NCI-H1930 (cell line): ENCODE results near the gene CPA2.

ENCODE experiments used
- DNase-seq, 2 experiments: peaks; one replicate each; lab custom pipeline; 2025; lab: John Stamatoyannopoulos, UW

The CPA2 gene

DNA sequence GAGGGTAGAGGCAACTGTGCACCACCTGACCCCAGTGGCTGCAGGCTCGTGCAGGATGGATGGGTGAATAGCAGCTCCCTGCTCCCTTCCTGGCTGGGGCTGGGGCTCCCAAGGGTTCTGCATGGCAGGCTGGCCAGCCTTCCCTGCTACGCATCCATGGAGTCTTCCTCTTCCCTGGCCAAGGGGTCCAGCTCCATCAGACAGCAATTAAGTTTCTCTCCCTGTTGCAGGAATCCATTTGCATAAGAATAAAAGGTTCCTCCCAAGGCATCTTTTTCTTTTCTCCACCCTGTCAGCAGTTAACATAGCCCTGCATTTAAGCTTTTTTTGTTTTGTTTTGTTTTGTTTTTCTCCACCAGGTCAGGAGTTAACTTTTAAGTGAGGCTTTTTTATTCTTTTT, 10.0 kb upstream of the CPA2 start:
- no peak for DNase-seq

DNA sequence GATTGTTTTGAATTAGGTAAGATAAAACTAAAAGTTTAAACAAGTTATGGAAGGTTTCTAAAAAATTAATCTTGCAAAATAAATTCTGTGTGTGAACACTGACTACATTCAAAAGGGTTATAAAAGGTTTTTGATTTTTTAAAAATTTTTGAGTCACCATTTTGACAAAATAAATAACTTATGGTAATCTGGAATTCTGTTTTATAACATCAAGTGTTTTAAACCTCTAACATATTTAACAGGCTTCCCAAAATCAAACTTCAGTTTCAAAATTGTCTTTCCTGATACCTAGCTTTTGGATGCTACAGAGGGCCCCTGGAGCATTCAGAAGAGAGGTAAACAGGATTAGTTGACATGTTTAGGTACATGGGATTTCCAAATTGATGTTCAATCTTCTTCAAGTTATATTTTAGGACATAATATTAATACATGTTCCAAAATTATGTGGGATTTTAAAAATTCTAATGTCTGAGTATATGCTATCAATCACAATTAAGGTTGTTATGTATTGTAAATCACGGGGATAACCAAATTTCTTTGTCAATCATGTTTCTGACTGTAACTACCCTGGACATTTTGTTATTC, 8.1 kb upstream of the CPA2 start:
- no peak for DNase-seq

DNA sequence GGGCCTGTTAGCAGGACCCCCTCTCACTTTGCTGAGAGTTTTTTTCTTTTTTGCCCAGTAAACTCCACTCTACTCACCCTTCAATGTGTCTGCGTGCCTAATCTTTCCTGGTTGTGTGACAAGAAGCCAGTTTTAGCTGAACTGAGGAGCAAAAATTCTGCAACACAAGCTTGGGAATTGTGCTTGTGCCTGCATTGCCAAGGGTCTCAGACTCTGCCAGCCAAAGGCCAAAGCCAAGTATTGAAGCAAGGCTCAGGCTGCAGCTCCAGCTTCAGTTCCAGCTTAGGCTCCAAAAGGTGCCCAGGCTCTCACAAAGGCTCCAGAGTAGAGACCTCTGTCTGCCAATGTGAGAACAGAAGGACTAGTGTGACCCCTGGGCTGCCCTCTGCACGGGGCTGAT, 4.2 kb upstream of the CPA2 start:
- no peak for DNase-seq

DNA sequence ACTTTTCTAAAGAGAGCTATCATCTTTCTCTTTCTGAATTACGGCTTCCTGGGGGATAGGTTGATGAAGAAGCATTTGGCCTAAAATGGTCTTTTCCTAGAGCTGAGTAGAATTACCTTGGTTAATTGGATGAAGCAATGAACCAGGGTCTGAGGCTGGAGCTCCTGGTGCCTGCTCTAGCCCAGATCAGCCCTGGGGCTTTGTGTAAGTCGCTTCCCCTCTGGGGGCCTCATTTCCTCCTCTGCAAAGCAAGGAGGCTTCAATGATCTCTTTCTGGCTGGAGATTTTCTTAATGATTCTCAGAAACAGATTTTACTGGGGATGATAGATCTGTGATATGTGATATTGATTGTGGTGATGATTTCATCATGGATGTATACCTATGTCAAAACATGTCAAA, 3.5 kb upstream of the CPA2 start:
- no peak for DNase-seq

DNA sequence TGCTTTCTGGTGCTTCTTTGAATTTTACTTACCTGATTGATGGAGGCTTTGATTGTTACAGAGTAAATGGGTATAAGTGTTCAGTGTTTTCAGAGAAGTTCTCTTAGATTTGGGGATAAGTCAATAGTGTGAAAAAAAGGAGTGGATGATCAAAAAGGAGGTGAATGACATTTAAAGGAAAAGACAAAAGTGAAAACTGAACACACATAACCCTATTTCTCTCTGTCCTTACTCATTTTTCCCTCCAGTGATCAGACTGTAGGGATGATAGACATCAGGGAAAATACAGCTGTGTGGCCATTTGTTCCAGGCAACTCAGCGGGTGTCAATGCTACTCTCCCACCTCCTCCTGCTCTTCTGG, 278 bp downstream of the CPA2 start:
- no peak for DNase-seq

DNA sequence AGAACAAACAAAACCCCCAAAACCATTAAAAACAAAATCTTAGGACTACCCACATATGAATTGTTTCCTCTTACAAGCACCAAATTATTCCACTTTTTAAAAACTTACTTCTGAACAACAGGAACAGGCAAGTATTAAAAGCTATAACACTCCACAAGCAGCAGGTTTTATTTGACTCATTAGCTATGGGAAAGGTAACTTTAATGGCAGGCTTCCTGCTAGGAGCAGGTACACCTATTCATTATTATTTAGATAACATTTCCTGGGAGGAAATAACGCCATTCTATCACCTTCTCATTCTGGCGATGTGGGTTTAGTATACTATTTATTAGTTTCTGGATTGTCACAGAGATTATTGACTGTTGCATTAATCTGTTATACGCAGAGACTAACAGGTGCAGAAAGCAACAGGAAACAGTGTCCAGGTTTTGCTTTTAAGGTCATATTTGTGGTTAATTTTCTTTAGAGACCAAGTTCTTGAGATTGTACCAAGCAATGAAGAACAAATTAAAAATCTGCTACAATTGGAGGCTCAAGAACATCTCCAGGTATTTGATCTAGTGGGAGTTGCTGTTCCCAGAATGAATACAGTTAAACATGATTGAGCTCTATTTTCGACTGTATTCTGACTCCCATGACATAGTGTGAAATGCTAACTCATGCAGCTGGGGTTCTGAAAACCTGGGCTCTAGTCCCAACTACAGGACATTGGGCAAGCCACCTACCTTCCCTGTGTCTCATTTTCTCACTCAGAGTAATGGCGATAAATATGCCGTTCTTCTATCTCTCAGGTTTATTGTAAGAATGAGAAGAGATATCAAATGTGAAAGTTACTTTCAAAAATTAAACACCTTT, 2.0 kb downstream of the CPA2 start:
- DNase-seq: no peak

DNA sequence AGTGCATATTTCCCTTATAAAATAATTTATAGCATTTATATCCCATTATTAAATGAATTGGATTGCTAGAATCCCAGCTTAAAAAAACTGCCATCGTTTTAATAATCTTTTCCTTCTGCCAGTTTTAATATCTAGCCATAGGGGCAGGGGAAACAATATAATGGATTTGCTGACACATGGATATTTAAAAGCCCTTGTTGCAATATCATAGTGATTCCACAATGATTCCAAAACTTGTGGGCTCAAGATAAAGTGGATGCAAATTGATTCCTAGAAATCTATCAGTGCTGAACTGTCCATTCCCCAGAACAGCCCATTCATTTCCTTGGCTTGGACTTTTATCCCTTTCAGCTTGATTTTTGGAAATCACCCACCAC, 2.6 kb downstream of the CPA2 start:
- DNase-seq: no peak

DNA sequence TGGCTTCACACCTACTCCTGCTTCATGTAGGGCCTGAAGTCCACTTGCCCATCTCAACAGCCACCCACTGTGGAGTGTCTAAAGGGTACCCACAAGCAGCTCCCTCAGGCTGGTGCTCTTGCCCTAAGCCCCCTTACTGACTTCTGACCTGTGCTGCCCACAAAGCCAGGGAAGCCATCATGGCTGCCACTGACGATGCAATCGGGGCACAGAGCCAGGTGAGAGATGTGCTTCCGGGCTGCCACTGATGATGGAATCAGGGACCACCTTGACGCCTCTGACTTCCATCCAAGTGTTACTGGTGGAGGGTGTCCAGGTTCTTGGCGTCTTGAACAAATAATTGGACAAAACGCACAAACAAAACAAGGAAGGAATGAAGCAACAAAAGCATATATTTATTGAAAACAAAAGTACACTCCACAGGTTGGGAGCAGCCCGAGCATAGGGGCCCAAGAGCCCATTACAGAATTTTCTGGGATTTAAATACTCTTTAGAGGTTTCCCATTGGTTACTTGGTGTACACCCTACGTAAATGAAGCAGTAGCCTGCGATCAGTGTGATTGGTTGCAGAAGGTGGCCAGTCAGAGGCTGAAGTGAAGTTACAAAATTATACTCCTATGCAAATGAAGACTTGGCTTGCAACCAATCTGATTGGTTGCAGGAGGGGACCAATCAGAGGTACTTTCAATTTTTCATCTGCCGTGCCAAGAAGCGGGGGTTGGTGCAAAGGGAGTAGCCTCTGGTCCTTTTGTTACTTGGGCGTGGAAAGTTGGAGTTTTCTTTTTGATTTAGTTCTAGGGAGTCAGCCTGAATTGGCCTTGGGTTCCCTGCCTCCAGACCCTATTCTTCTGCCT, 4.5 kb downstream of the CPA2 start:
- DNase-seq: no peak

DNA sequence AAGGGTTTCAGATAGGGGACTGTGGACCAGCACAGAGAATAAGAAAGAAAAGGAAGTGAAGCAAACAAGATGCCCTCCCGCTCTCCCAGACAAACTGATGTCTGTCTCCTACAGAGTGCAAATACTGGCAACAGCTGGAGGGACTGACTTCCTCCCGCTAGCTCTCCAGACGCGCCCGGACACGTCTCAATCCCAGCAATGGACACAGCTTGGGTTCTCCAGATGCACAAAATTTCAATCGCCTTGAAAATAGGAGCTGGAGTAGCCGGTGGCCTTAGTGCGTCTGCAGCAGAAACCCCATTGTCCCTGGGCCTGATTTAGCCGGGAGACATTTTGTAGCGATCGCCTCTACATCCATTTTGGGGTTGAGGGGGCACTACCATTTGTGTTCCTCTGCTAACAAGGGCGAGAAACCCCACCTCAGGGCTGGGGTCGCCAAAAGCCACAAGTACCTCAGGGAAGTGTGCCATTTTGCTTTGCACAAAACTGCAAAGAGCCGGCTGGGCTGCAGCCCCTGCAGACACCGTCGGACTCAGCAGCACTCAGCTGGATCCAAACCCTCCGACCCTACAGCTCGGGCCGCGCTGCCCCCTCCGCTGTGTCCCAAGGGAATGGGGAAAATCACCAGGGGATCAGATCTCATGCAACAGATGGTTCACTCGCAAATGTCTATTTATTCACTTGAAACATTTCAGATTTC, 5.9 kb downstream of the CPA2 start:
- DNase-seq: peak; percentile 27

DNA sequence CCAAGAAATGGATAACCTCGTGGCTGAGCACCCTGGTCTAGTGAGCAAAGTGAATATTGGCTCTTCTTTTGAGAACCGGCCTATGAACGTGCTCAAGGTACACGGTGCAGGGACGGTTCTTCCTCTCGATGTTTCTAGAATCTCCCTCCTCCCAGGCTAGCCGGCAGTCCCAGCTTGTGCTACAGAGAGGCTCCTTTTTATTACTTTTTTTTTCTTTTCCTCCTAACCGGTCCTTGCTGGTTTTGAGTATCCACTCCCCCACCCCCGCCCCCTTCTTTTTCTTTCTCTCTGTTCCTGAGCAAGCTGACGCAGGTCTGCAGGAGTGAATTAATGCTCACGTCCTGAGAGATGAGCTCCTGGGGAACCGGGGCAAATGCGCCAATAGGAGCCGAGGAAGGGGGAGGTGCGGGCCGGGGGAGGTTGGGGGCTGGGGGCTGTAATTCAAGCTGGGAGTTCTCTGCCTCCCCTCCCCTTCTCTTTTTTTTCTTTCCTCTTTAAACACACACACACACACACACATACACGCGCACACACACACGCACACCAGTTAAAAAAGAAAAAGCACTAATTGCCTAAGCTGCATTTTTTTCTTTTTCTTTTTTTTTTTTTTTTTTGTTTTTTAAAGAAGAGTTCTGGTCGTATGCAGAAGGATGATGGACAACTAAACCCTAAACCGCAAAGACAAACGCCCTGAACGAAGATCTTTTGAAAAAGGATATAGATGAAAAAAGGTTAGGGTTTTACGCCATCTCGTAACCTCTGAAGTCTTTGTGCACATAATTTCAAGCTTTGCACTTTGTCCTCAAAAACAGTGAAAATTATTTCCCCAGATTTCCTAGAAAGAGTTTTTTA, 6.6 kb downstream of the CPA2 start:
- DNase-seq: peak; percentile 56 to 65

DNA sequence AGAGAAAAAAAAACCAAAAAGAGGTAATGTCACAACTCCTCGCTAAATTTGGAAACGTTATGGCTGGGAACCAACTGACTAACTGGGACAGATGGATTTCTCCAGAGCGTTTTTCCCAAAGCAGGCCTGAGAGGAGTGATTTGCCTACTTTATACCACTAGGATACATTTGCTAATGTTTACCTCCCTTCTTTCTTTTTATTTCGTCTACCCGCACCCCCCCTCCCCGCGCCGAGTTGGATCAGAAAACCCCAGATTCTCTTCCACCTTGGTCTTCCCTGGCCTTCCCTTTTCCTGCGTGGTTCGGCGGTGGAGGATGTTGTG, 7.2 kb downstream of the CPA2 start:
- DNase-seq: no peak

DNA sequence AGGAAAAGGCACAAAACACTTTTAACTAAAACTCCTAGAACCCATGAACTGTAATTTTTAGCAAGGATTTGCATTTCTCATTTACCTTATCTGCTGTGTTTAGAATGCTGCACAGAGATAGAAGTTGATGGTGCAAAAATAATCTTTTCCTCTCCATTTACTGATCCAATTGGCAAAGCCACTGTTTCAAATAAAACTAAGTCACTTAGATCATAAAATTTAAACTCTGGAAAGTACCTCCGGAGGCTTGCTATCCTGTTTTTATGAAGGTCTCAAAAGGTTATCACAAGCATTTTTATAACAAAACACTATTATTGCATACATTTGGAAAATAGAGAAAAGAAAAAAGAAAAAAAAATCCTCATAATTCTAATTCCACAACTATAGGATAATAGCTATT, 7.6 kb downstream of the CPA2 start:
- DNase-seq: no peak

DNA sequence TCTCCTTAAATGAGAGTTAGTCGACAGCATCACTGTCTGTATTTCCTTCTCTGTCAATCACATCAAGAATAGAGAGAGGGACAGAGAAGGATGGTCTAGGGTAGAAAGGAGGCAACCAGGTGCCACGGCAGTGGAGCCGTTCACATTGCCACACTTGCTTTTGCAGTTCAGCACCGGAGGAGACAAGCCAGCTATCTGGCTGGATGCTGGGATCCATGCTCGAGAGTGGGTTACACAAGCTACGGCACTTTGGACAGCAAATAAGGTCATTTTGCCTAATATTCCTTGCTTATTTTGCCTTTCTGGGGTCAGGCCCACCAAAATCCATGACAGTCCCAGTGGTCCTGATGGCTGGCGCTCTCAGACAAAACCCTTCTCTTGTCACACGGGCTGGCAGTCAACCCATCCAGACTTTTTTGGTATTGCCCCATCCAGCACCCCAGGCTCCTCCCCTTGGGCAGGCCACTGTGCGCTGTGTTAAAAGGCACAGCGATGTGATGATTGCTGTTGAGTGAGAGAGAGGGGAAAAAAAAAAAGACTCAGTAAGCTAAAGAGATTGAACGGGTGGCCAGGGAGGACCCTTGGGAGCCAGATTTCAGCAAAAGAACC, 8.4 kb downstream of the CPA2 start:
- DNase-seq: no peak

DNA sequence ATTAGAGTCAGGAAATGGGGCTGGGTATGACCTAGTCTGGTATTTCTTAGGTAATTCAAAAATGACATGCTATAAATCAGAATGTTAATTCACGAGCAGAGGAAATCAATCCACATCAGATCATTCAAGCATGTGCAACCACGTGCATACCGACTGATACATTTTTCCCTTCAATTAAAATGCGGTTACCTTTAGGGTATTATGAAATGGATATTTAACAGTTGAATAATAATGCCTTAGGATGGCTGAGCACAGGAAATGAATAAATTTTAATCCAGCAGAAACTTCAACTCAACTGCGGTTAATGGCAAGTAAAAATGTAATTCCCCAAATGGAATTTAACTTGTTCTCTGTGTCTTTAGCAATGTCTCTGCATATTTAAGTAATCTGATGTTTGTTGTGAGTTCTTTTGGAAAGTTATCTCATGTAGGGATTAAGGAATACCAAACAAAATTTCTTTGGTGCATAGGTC, 9.2 kb downstream of the CPA2 start:
- DNase-seq: no peak

DNA sequence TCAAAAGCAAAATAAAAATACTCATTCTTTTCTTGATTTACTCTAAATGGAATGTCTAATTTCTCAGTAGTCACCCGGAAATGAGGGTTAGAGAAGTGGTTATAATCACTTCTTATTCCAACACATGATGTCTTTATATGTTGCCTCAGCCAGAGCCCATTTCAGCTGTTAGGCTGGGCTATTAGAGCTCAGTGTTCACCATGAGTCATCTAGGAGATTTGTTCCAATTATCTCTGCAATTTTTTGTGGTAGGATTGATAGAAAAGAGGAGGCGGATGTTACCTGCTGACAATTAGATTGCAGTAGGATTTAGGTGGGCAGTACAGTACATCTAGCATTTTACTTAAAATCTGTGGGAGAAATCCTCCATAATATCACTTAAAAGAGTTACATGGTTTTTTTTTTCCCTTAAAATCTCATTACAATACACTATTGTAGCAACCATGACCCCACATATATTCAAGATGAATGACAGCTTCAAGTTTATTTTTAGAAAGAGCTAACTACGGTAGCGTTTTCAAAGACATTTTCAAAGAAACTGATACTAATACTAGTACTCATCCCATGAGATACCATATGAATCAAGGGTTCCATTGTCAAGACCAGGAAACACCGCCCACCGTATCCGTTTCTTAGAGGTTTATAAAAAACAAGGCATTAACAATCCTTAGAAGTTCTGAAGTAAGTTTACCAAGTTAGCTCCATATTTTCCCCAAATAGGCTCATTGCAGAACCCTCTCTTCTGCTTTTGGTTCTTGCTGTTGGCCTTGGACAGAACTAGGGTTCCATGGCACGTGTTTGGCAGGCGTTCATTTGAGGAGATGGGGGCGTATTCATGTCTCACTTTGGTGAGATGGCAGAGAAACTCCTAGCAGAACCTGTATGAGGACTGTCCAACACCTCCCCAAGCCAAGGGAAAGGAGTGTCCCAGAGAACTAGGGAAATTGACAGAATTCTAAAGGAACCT, 10.4 kb downstream of the CPA2 start:
- peak in 1 of 2 experiments; percentile 16 for DNase-seq

DNA sequence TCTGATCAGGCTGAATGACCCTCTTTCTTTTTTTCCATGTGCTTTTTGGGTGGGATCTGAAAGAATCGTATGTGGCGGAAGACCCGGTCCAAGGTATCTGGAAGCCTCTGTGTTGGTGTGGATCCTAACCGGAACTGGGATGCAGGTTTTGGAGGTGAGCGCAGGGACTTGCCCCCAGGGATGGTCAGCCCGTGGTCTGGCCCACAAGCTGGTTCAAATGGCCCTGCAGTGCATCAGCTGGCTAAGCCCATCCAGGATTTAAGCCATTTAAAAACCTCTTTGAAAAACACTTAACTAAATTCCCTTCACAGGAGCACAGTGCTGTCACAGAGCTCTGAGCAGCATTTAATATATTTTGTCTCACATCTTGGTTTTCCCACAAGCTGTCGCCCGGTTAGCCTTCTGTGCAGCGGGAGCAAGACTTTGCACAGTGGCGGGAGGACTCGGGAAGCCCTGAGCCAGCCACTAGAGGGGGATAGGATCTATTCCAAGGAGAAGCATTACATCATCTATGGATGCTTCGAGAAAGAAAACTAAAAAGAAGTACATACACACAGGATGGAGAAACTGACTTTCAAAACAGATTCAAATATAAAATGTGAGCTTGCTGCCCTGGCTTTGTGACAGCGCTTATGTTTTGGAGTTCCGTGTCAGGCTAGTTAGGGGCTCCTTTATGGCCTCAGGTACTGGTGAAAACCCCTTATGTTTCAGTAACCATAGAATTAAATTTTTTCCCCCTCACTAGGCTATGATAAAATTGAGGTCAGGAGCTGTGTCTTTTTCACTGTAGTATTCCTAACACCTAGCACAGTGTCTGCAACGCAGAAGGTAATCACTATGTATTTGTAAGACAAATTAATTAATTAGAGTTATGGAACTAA, 11.3 kb downstream of the CPA2 start:
- DNase-seq: no peak

DNA sequence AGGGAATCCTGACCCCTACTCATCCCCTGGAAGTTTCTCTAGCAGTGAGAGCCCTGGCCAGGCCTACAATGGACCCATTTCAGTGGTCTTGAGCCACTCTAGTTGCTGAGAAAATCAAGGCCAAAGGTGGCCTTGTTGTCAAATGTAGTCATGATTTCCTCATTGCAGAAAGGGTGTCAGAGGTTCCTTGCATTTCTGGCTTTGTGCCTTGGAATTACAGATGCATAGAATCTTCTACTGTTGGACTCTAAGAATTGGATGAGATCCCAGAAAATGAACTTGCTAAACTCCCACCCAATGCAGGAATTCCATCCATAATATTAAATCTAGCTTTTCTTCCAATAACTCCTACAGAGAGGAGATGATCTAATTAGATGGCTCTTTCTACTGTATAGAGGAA, 12.2 kb downstream of the CPA2 start:
- DNase-seq: no peak

DNA sequence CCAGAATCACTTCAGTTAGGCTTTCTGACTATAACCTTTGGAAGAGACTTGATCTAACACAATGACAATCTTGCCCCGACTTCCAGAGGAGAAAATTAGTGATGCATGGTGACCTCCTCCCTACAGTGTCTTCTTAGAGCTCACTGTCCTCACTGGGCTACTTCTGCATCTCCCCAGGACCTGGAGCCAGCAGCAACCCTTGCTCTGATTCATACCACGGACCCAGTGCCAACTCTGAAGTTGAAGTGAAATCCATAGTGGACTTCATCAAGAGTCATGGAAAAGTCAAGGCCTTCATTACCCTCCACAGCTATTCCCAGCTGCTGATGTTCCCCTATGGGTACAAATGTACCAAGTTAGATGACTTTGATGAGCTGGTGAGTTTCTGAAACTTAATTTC, 12.6 kb downstream of the CPA2 start:
- DNase-seq: no peak

DNA sequence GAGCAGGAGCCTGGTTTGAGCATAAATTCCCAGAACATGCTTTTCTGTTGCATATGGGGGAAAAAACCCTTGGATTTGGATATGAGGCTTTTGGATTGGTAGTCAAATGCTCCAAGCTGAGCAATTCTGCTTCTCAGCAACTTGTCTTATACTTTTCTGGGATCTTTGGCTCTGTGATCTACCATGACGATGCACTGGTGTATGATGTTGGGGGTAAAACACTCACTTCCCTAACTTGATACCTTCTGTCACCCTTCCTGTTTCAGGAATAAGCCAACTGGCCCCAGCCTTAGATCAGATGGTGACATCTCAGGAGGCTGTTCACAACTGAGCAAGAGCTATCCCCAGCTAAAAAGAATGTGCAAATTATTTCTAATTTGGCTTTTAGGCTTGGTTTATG, 13.2 kb downstream of the CPA2 start:
- DNase-seq: no peak
